T-helper 17 cell (primary cell): ENCODE data around the gene DCAF6. TPM values are rescaled to one million over a fixed set of nuclear protein-coding genes. Genes with fewer than 3 reads are reported as not detected.
"Not testable (repeated sequence)": the region's sequence is repeated elsewhere in the genome, so short reads cannot be mapped to it uniquely, and the experiment has no call there.

Source experiments
- ATAC-seq: fragments of 150-1000 bp; cut with Tn5 transposase; 2 replicates; pipeline ENCODE4 v1.10.0; 2021; ENCODE audit warnings: mild to moderate bottlenecking, moderate library complexity
- DNase-seq, 3 donors: peaks; one replicate each; pipeline versions ENCODE4 v3.0.0 to v3.0.0-alpha.2; 2020 to 2021
- H3K9me3 ChIP-seq: one replicate; pipeline ENCODE4 v1.7.0; 2013; ENCODE audit warnings: low read length, mild to moderate bottlenecking; ENCODE audit not compliant: control insufficient read depth, poor library complexity, severe bottlenecking
- H3K27ac Mint-ChIP-seq: one replicate; pipeline ENCODE4 v1.8.0; 2022; ENCODE audit warnings: mild to moderate bottlenecking, moderate library complexity, mixed read lengths
- H3K27me3 Mint-ChIP-seq: one replicate; pipeline ENCODE4 v1.8.0; 2022; ENCODE audit warnings: mixed read lengths
- H3K36me3 Mint-ChIP-seq: one replicate; pipeline ENCODE4 v1.8.0; 2022; ENCODE audit warnings: low read depth, mixed read lengths
- H3K4me1 Mint-ChIP-seq: one replicate; pipeline ENCODE4 v1.8.0; 2022; ENCODE audit warnings: mild to moderate bottlenecking, mixed read lengths
- H3K4me3 Mint-ChIP-seq: one replicate; pipeline ENCODE4 v1.8.0; 2022; ENCODE audit warnings: mild to moderate bottlenecking, moderate library complexity, mixed read lengths
- total RNA-seq, 4 donors: library from RNA in 2 of 4; stranded (reverse) in 2 of 4; gene quantifications; one replicate each; pipeline ENCODE4 v1.2.3 and lab custom pipeline; 2022 to 2026

The DCAF6 gene
- total RNA-seq, 2 donors from 2014 or later: 24.1 to 26.9 TPM

GRCh38 chr1:168031627-168032026 lies 95.1 kb downstream of the DCAF6 start:
- H3K27me3 Mint-ChIP-seq: no peaks in the 10 kb centered on the region
- H3K4me1 Mint-ChIP-seq: no peaks in the 10 kb centered on the region
- no peak overlapping the region for H3K27ac Mint-ChIP-seq
- ATAC-seq: no peak
- no peak overlapping the region for H3K4me3 Mint-ChIP-seq
- no peaks in the 10 kb centered on the region for H3K36me3 Mint-ChIP-seq
- H3K9me3 ChIP-seq: no peaks in the 10 kb centered on the region
- DNase-seq: no peak

- Mint-ChIP-seq H3K4me1 (no peaks in the 10 kb centered on the region), H3K36me3 (no peaks in the 10 kb centered on the region), H3K27me3 (no peaks in the 10 kb centered on the region), H3K27ac (no peak overlapping the region), H3K4me3 (no peak overlapping the region)
- no peak for DNase-seq
- H3K9me3 ChIP-seq: no peaks in the 10 kb centered on the region
- ATAC-seq: no peak
These were observed 95.5 kb downstream of the DCAF6 start for GRCh38 chr1:168032029-168032428.

GRCh38 chr1:168035345-168035744 lies 98.9 kb downstream of the DCAF6 start:
- DNase-seq (no peak), ATAC-seq (no peak)
- Mint-ChIP-seq H3K27ac (no peak overlapping the region), H3K4me1 (peaks cover 5% of the 10 kb centered on the region), H3K36me3 (peaks cover 5% of the 10 kb centered on the region), H3K4me3 (no peak overlapping the region), H3K27me3 (no peaks in the 10 kb centered on the region)
- no peaks in the 10 kb centered on the region for H3K9me3 ChIP-seq

- ATAC-seq: no peak
These were observed 105.9 kb downstream of the DCAF6 start for GRCh38 chr1:168042362-168042761.

DNA sequence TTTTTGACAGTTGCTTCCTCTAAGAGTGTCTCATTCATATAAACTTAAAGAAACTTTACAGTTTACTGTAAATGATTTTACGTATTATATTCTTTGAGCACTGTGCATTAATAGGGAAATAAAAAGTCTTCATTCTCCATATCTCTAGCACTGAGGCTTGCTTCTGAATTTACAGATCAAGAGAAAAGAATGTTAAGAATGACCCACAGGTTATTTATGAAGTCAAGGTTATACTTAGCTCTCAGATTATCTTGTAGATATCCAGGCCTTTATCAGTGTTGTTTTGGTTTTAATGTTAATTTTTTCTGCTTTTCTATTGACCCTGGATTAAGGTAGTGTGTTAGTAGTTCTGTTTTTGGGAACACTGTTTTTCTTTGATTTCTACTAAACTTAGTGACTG lies 108.8 kb downstream of the DCAF6 start:
- Mint-ChIP-seq H3K36me3 (peaks cover 3% of the 10 kb centered on the region), H3K4me1 (peaks cover 3% of the 10 kb centered on the region), H3K27me3 (no peaks in the 10 kb centered on the region), H3K27ac (no peak overlapping the region), H3K4me3 (no peak overlapping the region)
- H3K9me3 ChIP-seq: no peaks in the 10 kb centered on the region
- no peak for ATAC-seq
- DNase-seq: no peak

More at GRCh38 chr1:168042362-168042761, 105.9 kb downstream of the DCAF6 start:
- H3K4me1 Mint-ChIP-seq: peaks cover 7% of the 10 kb centered on the region
- H3K36me3 Mint-ChIP-seq: peaks cover 8% of the 10 kb centered on the region
- no peak overlapping the region for H3K27ac Mint-ChIP-seq
- DNase-seq: no peak
- H3K27me3 Mint-ChIP-seq: no peaks in the 10 kb centered on the region
- no peaks in the 10 kb centered on the region for H3K9me3 ChIP-seq
- H3K4me3 Mint-ChIP-seq: no peak overlapping the region

- H3K4me3 Mint-ChIP-seq: no peak overlapping the region
- no peak for ATAC-seq
- peaks cover 7% of the 10 kb centered on the region for H3K4me1 Mint-ChIP-seq
- H3K9me3 ChIP-seq: no peaks in the 10 kb centered on the region
- no peak overlapping the region for H3K27ac Mint-ChIP-seq
- H3K36me3 Mint-ChIP-seq: no peaks in the 10 kb centered on the region
- DNase-seq: no peak
- H3K27me3 Mint-ChIP-seq: no peaks in the 10 kb centered on the region
These were observed 113.8 kb downstream of the DCAF6 start for GRCh38 chr1:168050307-168050706.

DNA sequence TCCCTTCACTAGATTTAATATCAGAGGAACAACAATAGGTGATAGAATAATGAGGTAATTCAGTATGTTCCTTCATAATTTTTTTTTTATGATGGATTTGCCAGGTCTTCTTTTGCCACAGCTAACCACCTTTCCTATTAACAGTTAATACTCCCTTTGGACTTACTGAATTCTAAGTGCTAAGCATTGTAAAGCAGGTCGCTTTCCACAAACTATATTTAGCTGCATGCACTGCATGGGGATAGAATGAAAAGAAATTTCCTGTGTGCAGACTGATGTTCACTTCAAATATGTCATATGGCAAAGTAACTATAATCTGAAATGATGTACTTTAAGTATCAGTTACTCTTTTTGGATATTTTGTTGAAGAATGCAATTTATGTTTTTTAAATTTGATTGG lies 114.4 kb downstream of the DCAF6 start:
- H3K27me3 Mint-ChIP-seq: no peaks in the 10 kb centered on the region
- no peak overlapping the region for H3K4me3 Mint-ChIP-seq
- no peak overlapping the region for H3K27ac Mint-ChIP-seq
- H3K4me1 Mint-ChIP-seq: peaks cover 7% of the 10 kb centered on the region
- no peak for ATAC-seq
- no peaks in the 10 kb centered on the region for H3K36me3 Mint-ChIP-seq
- no peak for DNase-seq
- no peaks in the 10 kb centered on the region for H3K9me3 ChIP-seq

- Mint-ChIP-seq H3K4me3 (no peak overlapping the region), H3K27ac (peak overlapping the region; percentile 62), H3K4me1 (peaks cover 5% of the 10 kb centered on the region), H3K36me3 (peaks cover 2% of the 10 kb centered on the region), H3K27me3 (no peaks in the 10 kb centered on the region)
- DNase-seq: no peak
- no peak for ATAC-seq
- no peaks in the 10 kb centered on the region for H3K9me3 ChIP-seq
These were observed 117.2 kb downstream of the DCAF6 start for GRCh38 chr1:168053681-168054080.

GRCh38 chr1:168054117-168054516 lies 117.6 kb downstream of the DCAF6 start:
- H3K36me3 Mint-ChIP-seq: peaks cover 2% of the 10 kb centered on the region
- no peaks in the 10 kb centered on the region for H3K27me3 Mint-ChIP-seq
- no peaks in the 10 kb centered on the region for H3K9me3 ChIP-seq
- peak overlapping the region; percentile 62 for H3K27ac Mint-ChIP-seq
- DNase-seq: no peak
- peaks cover 5% of the 10 kb centered on the region for H3K4me1 Mint-ChIP-seq
- no peak overlapping the region for H3K4me3 Mint-ChIP-seq
- no peak for ATAC-seq

DNA sequence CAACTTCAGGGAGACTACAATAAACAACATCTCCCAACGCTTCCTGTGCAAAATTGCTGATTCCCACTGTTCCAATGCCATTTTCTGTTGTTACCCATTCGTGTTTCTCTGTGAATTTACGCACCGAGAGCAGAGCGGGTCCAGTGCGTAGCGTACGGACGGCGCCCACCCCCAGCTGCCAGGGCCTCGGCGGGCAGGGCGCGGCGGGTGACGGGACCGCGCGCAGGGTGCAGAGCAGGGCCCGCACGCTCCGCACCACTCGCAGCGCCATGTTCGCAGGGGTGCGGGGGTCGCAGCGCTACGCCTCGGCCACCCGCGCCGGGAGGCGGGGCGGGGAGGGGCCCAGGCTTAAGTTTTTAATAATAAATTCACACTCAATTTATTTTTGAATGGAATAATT lies 119.7 kb downstream of the DCAF6 start:
- not testable (repeated sequence) for H3K27me3 Mint-ChIP-seq, H3K36me3 Mint-ChIP-seq, DNase-seq, H3K4me3 Mint-ChIP-seq, H3K27ac Mint-ChIP-seq, H3K4me1 Mint-ChIP-seq, H3K9me3 ChIP-seq
- peak; percentile 40 for ATAC-seq

- H3K9me3 ChIP-seq: no peaks in the 10 kb centered on the region
- DNase-seq (no peak), ATAC-seq (no peak)
- H3K4me1 Mint-ChIP-seq: peaks cover 7% of the 10 kb centered on the region
- H3K27ac Mint-ChIP-seq: no peak overlapping the region
- no peaks in the 10 kb centered on the region for H3K27me3 Mint-ChIP-seq
- H3K36me3 Mint-ChIP-seq: peaks cover 5% of the 10 kb centered on the region
- no peak overlapping the region for H3K4me3 Mint-ChIP-seq
These were observed 120.9 kb downstream of the DCAF6 start for GRCh38 chr1:168057355-168057754.

GRCh38 chr1:168057921-168058320 lies 121.4 kb downstream of the DCAF6 start:
- no peaks in the 10 kb centered on the region for H3K27me3 Mint-ChIP-seq
- no peak overlapping the region for H3K4me3 Mint-ChIP-seq
- no peaks in the 10 kb centered on the region for H3K9me3 ChIP-seq
- DNase-seq: no peak
- H3K36me3 Mint-ChIP-seq: peaks cover 5% of the 10 kb centered on the region
- H3K27ac Mint-ChIP-seq: no peak overlapping the region
- no peak for ATAC-seq
- H3K4me1 Mint-ChIP-seq: peaks cover 5% of the 10 kb centered on the region

DNA sequence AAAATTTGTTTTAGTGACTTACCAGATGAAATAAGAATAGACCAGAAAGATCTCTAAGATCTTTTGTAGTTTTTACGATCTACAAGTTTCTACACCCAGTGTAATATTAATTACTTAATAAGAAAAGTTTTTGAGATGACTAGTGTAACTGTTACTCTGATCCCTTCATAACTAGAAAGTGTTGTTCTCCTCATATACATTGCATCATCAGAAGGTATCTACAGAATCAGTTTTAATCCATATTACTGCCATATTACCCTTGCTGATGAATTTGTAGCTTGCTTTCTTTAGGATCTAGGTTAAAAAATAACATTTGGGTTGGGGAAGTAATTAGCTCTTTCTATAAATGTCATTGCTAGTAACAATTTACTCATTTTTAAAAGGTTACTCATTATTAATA lies 127.7 kb downstream of the DCAF6 start:
- Mint-ChIP-seq H3K4me1 (peaks cover 2% of the 10 kb centered on the region), H3K4me3 (no peak overlapping the region), H3K27me3 (no peaks in the 10 kb centered on the region), H3K36me3 (peaks cover 8% of the 10 kb centered on the region), H3K27ac (no peak overlapping the region)
- no peak for ATAC-seq
- no peak for DNase-seq
- H3K9me3 ChIP-seq: no peaks in the 10 kb centered on the region

DNA sequence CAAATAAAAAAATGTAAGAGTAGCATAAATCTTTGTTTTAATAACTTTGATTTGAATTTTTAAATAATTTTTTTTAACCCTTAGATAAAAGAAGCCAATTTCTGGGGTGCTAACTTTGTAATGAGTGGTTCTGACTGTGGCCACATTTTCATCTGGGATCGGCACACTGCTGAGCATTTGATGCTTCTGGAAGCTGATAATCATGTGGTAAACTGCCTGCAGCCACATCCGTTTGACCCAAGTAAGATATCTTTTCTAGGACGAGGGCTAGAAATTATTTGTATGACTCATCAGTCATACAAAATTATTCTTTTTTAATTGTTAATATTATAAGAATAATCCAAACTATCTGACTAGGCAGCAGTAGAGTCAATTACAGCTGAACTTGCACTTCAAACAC lies 129.0 kb downstream of the DCAF6 start:
- Mint-ChIP-seq H3K4me3 (no peak overlapping the region), H3K36me3 (peaks cover 5% of the 10 kb centered on the region), H3K27me3 (no peaks in the 10 kb centered on the region), H3K4me1 (peaks cover 2% of the 10 kb centered on the region), H3K27ac (no peak overlapping the region)
- no peaks in the 10 kb centered on the region for H3K9me3 ChIP-seq
- DNase-seq: no peak
- ATAC-seq: no peak

DNA sequence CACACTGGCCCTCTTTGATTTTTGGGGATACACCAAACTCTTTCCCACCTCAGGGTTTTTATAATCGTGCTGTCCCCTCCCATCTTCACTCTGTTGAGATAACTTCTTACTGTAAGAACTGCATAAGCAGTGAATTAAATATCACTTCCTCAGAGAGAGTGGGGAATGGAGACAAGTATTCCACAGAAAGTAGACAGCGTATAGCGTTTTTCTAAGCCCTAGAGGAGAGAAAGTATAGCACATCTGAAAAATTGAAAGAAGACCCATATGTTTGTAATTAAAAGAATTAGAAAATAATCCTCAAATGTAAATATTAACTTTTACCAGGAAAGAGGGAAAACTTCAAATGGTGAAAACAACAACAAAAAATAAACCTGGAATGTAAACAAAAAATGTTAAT lies 132.9 kb downstream of the DCAF6 start:
- Mint-ChIP-seq H3K27ac (no peak overlapping the region), H3K36me3 (peaks cover 14% of the 10 kb centered on the region), H3K27me3 (no peaks in the 10 kb centered on the region), H3K4me3 (no peak overlapping the region), H3K4me1 (peaks cover 2% of the 10 kb centered on the region)
- H3K9me3 ChIP-seq: no peaks in the 10 kb centered on the region
- ATAC-seq: no peak
- no peak for DNase-seq
